KBM-7 (cell line): ENCODE data around the gene ITM2C.

ENCODE experiments used
- DNase-seq: peaks from one replicate; pipeline ENCODE4 v3.0.0-alpha.2; 2015
- in situ Hi-C: fragments of 300-500 bp; cut with MboI; formaldehyde crosslinking; loops from 2 replicates; pipeline ENCODE4 v1.14.3; 2020; ENCODE audit warnings: low sequenced_read_pairs, low pct_unique_long_range_greater_than_20kb, mixed read lengths

ITM2C gene

DNA sequence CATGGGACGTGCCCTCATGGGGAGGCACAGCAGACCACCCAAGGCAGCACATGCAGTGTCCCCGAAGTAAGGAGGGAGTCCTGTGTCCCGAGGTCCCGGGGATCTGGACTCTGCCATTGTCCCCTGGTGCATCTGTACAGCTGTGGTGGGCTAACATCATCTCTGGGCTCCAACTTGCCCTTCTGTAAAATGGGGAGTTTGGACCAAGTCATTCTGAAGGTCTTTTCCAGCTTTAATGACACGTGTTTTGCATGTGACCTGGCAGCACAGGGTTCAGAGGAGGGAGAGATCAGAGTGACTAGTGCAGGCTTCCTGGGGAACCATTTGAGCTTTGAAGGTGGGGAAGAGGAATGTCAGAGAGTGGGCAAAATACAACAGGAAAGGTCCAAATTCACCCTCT lies 21.5 kb downstream of the ITM2C start:
- no peak for DNase-seq
- in situ Hi-C loops = no loop called here

DNA sequence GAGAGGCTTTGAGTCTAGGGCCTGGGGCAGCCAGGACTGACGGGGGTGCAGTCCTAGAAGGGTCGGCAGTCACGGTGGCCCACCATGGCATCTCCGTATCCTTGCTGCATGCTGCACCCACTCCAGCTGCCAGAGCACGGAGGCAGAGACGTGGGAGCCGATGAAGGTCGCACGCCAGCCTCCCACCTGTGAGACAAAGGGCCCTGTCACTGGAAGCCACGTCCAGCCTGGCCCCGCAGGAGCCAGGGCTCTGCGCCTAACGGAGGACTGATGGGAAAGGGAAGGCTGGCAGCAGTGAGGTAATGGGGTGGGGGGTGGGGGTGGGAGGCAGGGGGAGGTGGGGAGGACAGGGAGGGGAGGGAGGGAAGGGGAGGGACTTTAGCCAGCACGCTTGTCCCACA lies 21.9 kb downstream of the ITM2C start:
- no peak for DNase-seq
- in situ Hi-C loops = no loop called here

DNA sequence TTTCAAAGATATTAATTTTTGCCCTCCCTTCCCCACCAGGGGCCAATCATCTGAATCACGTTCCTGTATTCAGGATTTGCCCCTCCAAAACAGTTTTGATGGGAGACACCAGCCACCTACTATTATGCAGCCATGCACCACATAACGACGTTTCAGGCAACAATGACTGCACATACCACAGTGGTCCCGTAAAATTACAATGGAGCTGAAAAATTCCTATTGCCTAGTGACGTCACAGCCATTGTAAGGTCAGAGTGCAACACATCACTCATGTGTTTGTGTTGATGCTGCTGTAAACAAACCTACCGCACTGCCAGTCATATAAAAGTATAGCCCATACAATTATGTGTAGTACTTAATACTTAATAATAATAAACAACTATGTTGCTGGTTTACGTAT lies 22.6 kb downstream of the ITM2C start:
- in situ Hi-C loops = no loop called here

DNA sequence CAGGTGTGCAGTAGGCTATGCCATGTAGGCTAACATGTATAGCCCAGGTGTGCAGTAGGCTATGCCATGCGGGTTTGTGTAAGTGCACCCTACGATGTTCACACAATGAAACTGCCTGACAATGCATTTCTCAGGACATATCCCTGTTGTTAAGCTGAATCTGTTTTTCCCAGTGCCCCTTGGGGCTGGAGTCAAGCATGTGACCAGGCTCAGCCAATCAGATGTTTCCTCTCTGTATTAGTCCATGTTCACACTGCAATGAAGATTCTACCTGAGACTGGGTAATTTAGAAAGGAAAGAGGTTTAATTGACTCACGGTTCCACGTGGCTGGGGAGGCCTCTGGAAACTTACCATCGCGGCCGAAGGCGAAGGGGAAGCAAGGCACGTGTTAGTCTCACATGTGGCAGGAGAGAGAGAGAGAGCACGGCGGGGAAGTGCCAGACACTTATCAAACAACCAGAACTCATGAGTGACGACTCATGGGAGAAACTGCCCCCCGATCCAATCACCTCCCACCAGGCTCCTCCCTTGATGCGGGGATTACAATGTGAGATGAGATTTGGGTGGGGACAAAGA lies 24.2 kb downstream of the ITM2C start:
- in situ Hi-C loops = no loop called here
- no peak for DNase-seq

More for the DNA sequence above, 22.6 kb downstream of the ITM2C start:
- no peak for DNase-seq

DNA sequence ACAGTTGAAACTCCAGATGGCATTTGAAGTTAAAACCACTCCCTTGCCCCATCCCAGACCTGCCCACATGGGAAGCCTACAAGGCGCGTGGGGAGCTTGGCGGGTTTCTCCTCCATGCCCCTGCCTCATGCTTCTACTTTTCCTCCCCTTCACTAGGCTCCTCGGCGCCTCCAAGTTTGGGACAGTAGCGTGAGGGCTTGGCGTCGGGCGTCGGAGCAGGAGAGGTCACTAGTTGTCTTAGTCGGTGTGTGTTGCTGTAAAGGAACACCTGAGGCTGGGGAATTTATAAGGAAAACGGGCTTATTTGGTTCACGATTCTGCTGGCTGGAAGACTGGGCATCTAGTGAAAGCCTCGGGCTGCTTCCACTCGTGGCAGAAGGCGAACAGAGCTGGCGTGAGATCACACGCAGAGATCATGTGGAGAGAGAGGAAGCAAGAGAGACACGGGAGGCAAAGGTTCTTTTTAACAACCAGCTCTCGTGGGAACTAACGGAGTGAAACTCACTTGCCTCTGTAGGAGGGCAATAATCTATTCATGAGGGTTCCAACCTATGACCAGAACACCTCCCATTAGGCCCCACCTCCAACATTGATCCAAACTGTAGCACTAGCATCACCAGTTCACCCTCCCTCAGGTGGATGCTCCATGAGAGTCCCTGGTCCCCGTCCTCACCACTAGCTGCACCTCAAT lies 25.3 kb downstream of the ITM2C start:
- in situ Hi-C loops = no loop called here
- no peak for DNase-seq

DNA sequence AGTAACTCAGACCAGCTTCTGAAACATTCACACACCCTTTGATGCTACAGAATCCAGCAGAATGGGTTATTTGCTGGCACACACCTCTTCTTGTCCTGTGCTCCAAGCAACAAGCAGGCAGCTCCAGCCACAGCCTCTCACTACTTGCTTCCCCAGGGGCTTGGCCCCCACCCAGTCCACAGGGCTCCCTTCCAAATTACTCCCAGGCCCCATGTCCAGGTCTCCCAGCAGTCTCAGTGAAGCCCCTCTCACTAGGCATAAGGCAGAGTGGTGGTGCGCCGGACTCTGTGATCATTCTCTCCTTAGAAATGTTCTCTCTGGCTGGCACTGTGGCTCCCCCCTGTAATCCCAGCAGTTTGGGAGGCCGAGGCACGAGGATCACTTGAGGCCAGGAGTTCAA lies 25.9 kb downstream of the ITM2C start:
- no peak for DNase-seq
- in situ Hi-C loops = no loop called here

DNA sequence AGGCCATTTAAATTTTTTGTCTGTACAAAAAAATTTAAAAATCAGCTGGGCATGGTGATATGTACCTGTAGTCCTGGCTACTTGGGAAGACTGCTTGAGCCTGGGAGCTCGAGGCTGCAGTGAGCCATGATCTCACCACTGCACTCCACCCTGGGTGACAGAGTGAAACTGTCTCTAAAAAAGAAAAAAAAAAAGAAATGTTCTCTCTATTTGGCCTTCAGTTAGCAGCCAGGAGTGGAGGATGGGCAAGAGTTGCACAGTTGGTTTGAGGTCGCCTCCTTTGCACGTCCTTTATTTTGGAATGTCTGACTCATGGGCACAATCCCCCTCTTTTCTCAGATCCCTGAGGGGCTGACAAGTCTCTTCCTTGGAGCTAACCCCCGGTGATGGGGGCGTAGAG lies 26.3 kb downstream of the ITM2C start:
- DNase-seq = no peak

DNA sequence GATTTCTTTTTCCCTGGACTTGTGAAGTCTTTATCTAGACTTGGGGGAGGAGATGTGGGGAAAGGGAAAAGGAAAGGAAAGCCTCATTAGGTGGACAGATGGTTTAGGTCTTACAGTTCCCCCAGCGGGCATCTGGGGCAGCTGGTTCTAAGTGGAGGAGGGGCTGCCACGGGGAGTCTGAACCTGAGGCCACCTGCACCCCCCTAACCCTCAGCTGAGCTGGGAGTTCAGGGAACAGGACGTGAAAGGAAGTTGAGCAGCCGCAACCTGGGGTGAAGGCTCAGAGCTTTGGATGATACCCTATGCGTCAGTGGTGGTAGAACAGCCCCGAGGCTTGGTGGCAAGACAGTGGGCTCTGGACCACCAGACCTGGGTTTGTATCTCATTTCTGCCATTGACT lies 26.8 kb downstream of the ITM2C start:
- DNase-seq = no peak
- in situ Hi-C loops = no loop called here

More for the DNA sequence above, 26.3 kb downstream of the ITM2C start:
- in situ Hi-C loops = no loop called here

DNA sequence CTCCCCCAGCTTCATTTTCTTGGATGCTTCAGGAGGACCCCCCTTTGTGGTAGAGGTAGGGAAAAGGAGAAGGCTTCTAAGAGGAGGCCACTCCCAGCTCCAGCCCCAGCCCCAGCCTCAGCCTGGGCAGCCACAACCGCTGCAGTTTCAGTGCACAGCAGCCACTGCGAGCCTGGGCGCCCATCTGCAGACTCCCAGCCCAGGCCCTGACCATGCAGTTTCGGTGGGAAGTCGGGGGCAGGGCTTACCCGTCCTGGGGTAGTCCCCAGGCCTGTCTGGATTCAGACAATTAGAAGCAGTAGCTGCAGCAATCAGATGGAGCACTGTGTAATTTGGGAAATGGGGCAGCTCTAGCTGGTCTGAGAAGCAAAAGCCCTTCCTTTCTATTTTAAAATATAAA lies 28.6 kb downstream of the ITM2C start:
- DNase-seq = no peak
- in situ Hi-C loops = no loop called here

DNA sequence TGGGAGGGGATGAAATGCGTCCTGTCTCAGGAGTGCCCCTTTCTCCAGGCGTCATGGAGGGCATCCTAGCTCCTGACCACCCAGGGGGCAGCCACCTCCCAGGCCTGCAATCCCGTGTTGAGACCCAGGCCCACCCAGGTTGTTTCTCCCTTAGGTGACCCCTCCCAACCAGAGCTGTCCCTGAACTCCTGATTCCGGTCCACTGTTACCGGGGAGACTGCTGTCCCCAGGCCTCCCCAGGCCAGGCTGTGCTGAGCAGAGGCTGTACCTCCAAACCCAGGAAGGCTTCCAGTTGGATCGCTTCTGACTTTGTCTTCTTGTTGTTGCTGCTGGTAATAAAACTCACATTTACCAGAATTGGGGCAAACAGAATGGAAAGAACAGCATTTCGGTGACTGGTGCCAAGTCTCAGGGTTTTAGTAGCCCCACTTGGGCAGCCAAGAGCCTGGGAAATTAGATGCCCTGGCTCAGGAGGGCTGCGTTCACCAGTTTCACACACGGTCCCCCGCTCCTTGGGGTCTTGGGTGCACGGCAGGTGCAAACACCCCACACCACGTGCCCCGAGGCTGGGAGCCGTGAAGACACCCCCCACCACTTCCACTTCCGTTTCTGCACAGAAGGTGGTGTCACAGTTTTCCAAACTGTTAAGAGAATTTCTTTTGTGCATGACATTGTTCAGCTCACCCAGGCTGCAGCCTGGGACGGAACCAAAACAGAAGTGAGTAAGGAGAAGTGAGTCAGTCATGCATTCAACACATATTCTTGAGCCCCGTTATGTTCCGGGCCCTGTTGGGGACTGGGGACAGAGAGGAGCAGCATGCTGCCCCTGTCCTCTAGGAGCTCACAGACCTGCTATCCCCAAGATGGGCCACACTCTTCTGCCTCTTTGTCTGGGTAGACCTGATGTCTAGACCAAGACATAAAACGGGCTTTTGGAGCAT lies 29.4 kb downstream of the ITM2C start:
- in situ Hi-C loops = no loop called here
- no peak for DNase-seq

DNA sequence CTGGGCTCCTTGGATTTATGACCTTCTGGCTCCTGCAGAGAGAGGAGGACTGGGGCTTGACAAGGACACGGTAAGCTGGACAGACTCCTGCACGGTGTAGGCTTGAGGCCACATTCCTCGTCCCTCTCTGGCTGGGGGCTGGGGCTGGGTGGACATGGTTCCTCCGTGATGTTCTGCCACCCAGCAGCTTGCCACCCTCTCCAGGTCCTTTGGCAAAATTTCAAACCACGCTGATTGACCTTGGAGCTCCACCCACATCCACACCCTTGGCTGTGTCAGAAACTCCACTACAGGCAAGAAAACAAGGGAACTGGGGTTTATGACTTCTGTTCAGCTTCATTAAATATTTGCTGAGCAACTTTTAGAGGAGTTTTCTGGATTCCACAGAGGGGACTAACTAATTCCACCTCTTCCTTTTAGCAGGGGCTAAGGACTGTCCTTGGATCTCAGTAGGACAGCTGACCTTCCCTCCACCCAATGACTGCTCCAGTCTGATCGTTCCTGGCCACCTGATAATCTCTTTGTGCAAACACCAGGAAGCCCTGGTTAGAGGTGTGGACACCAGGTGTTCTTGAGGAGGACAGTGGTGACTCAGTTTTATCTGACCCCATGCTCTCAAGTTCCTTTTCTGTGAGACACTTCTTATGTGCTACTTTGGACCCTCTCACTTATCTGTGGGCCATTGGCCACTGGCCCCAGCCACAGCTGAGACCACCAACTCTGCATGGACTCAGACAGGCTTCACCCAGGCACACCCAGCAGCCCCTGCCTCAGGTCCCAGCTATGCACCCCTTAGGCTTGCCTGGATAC lies 31.0 kb downstream of the ITM2C start:
- in situ Hi-C loops = no loop called here
- DNase-seq = no peak

DNA sequence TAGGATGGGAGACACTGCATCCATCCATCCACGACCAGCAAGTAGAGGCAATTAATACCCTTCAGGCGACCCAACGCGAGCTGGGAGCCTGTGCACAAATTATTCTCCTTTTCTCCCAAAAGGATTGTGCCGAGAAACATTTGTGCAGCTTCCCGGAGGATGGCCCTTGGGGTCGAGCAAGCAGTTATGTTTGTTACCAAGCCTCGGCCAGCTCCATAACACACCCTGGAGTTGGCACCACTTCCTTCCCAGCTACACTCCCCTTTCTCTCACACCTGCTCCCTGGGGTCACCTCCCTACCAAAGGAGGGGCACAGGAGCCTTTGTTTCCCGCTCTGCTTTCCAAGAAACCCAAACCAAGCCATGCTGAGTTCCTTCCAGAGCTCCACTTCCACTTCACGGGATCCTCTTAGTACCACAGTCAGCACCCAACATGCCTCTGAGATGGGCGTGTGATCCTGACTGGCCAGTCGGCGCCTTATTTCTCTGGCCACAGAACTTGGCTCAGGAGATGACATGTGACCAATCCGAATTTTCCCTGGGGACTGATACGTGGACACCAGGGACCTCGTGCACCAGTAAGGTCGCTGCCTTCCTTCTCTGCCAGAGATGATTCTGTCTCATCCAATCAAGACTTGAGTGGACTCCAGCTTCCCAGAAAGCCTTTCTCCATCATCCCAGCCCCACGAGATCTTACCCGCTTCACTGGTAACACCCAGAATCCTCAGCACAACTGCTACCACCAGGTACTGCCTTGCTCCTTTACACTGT lies 31.8 kb downstream of the ITM2C start:
- in situ Hi-C loops = no loop called here
- DNase-seq = no peak

DNA sequence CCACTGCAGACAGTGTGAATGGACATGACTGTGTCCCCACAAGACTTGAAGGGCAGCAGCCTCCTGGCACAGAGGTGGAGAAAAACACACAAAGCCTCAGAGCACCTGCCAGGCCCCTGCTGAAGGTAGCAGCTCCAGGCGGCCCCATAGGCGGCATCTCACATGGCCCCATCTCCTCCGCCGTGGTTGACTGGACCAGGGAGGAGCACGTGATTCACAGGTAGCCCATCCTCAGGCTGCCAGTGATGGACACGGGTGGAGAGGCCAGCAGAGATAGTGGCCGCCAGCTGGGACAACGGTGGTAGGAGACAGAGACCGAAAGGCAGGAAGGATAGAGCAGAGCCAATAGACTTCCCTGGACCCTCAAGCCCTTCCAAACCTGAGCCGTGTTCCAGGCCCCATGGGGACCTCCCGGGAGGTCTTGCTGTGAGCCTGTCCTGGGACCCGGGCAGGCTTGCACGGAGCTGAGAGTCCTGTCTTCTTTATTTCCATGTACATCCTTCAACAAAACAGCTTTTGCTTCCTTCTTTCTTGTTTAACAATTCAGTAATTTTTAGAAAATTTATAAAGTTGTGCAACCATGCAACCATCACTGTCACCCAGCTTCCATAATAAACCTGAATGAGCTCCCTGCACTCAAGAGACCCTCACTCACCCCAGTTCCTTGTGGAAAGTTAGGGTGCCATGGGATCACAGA lies 33.4 kb downstream of the ITM2C start:
- no peak for DNase-seq
- in situ Hi-C loops = no loop called here

DNA sequence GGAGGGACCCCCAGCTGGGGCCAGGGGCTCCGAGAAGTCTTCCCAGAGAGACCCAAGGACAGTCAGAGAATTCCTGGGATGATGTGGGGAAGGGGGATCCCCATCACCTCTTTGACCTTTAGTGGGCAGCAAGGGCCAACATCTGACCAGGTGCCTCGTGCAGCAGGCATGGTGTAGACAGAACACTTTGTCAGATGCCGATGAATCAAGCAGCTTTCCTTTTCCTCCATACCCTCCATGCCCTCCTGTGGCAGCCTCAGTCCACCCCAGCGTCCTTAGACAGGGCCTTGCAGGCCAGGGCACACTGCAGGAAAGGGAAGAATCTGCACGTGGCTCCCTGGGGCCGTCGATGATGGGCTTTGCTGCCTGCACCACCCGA lies 34.0 kb downstream of the ITM2C start:
- DNase-seq = no peak
- in situ Hi-C loops = no loop called here

DNA sequence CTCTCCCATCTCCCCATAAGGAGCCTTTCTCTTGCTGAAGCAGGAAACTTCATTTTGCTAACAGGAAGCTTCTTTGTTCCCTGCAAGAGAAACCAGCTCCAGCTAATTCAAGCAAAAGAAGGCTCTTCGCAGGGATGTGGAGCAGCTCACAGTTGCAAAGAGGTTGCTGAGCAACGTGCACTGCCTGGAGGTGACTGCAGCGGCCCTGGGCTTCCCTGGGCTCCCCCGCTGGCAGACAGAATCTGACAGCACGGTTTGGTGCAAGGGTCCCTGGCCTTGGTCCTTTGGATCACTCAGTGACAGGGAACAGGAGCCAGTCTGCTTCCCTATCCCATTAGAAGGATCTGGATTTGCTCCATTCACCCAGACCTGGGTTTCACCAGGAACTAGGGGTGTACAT lies 34.5 kb downstream of the ITM2C start:
- no peak for DNase-seq
- in situ Hi-C loops = no loop called here

DNA sequence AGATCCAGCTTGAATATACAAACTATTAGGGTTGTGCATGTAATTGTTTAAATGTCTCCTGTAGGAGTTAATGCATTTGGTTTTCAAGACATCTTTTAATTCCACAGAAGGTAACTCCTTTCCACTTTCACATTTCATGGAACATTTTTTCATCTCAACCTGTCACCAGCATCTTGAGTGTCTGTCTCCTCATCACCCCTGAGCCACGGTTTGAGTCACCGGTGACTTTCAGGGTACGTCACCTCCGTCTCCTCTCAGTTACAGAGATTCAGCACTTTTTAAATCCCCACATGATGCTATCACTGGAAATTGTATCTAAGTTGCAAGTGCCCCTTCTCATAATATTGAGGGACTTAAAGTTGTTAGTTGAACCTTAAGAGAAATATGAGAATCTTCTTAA lies 35.0 kb downstream of the ITM2C start:
- in situ Hi-C loops = no loop called here
- DNase-seq = no peak

DNA sequence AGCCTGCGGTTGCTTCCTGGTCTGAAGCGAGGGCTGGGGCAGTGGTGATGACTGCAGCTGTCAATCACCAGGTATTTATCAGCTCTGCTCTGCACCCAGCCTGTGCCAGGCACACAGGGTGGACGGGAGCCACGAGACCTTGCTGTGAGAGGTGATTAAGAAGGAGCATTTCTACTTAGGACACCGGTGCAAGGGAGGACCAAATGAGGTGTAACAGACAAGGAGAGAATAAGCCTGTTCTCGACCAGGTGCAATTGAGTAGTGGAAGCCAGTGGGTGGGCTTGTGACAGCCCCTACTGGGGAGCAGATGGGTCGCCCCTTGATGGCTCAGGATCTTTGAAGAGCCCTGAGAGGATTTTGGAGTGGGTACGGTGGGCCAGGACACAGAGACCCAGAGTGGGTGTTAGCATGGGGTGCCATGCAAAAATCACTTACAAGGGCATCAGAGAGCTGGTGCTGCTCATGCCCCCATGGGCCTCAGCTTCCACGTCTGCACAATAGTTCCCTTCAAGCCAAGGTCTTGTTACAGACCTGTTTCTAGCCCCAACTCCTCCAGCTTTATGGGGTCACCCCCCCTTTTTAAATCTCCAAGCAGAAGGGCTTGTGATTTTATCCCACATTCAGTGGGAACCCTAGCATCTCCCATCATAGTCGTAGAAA lies 35.7 kb downstream of the ITM2C start:
- in situ Hi-C loops = no loop called here

DNA sequence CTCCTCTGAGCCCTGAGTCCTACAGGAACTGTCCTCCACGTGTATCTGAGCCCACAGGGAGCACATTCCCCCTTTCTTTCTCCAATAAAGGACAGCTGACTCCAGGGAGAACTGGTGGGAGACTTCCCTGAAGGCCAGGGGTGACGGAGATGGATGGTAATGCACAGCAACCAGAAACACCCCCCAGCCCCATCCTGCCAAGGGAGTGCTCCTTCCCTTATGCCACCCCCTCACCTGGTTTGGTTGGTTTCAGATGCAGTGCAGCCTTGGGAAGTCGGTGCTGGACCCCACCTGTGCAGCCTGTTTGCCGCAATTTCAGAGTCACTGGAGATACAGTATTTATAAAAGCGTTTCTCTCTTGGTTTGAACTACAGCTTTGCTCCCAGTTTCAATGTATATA lies 36.3 kb downstream of the ITM2C start:
- in situ Hi-C loops = no loop called here
- DNase-seq = no peak

More for the DNA sequence above, 35.7 kb downstream of the ITM2C start:
- DNase-seq = no peak
